ENCODE measurements around the gene CSNK2A3. TPM values are rescaled to one million over a fixed set of nuclear protein-coding genes. Genes with fewer than 3 reads are reported as not detected.

Gene CSNK2A3
- total RNA-seq, 1 experiment from 2014 or later = 2.3 TPM

GRCh38 chr11:11370962-11371303, 17.9 kb upstream of the CSNK2A3 start:
- Histone ChIP-seq H3K27me3 (ENCODE audit: low read length) (no peaks in the 10 kb centered on the region), H3K9me2 (replicated peaks; ENCODE audit: low read length) (no peaks in the 10 kb centered on the region), H3K4me2 (ENCODE audit: low read length) (no peak overlapping the region), H3K4me3 (ENCODE audit: low read length) (no peak overlapping the region), H2AFZ (ENCODE audit: low read length) (no peak overlapping the region), H3K27ac (ENCODE audit: low read length) (no peak overlapping the region), H3K36me3 (ENCODE audit: low read depth, low read length) (0 out of 2 replicates have a peak, but pooled peaks cover 3% of the 10 kb centered on the region), H3K79me2 (ENCODE audit: low read length) (no peaks in the 10 kb centered on the region), H3K9me3 (ENCODE audit: low read length) (no peaks in the 10 kb centered on the region), H3K9ac (ENCODE audit: low read length) (no peak overlapping the region), H4K20me1 (ENCODE audit: low read length) (no peaks in the 10 kb centered on the region), H3K4me1 (ENCODE audit: insufficient read depth, low read length) (no peaks in the 10 kb centered on the region), H3F3A (ENCODE audit: low read length, unreplicated experiment) (no peaks in the 10 kb centered on the region)
- ChIA-PET CTCF (no interaction called here), POLR2A (ENCODE audit: unreplicated experiment) (no interaction called here)
- intact Hi-C loops (cut with micrococcal nuclease) = no loop called here
- DNase-seq = no peak
- no peak for ATAC-seq
- TF ChIP-seq EZH2 (IDR thresholded peaks at IDR 0.05; ENCODE audit: low read length, unreplicated experiment) (no peak), EZH2phosphoT487 (IDR thresholded peaks at IDR 0.05; ENCODE audit: borderline replicate concordance, low read length) (no peak), CTCF (conservative IDR thresholded peaks at IDR 0.05; ENCODE audit: low read depth, low read length) (no peak)
- BruUV-seq (replicated peaks) = no TSS peak

GRCh38 chr11:11370255-11370961, 17.4 kb upstream of the CSNK2A3 start:
- no peaks in the 10 kb centered on the region for H3F3A ChIP-seq (ENCODE audit: low read length, unreplicated experiment)
- H3K9me3 ChIP-seq (ENCODE audit: low read length) = no peaks in the 10 kb centered on the region
- no peaks in the 10 kb centered on the region for H3K9me2 ChIP-seq (replicated peaks; ENCODE audit: low read length)
- DNase-seq (no peak), ATAC-seq (no peak)
- no peak overlapping the region for H3K4me2 ChIP-seq (ENCODE audit: low read length)
- ChIA-PET POLR2A (ENCODE audit: unreplicated experiment) (no interaction called here), CTCF (no interaction called here)
- H4K20me1 ChIP-seq (ENCODE audit: low read length) = no peaks in the 10 kb centered on the region
- H3K9ac ChIP-seq (ENCODE audit: low read length) = no peak overlapping the region
- H2AFZ ChIP-seq (ENCODE audit: low read length) = no peak overlapping the region
- BruUV-seq (replicated peaks) = no TSS peak
- intact Hi-C loops (cut with micrococcal nuclease) = no loop called here
- TF ChIP-seq EZH2phosphoT487 (IDR thresholded peaks at IDR 0.05; ENCODE audit: borderline replicate concordance, low read length) = no peak
- TF ChIP-seq EZH2 (IDR thresholded peaks at IDR 0.05; ENCODE audit: low read length, unreplicated experiment) = no peak
- no peak for TF ChIP-seq CTCF (conservative IDR thresholded peaks at IDR 0.05; ENCODE audit: low read depth, low read length)
- H3K27ac ChIP-seq (ENCODE audit: low read length) = no peak overlapping the region
- no peaks in the 10 kb centered on the region for H3K79me2 ChIP-seq (ENCODE audit: low read length)
- no peaks in the 10 kb centered on the region for H3K4me1 ChIP-seq (ENCODE audit: insufficient read depth, low read length)
- H3K27me3 ChIP-seq (ENCODE audit: low read length) = no peaks in the 10 kb centered on the region
- peaks cover 3% of the 10 kb centered on the region; the same call in 1 of the 2 replicates for H3K36me3 ChIP-seq (ENCODE audit: low read depth, low read length)
- H3K4me3 ChIP-seq (ENCODE audit: low read length) = no peak overlapping the region

GRCh38 chr11:11366793-11367192, 13.7 kb upstream of the CSNK2A3 start:
- no peak overlapping the region for H3K4me2 ChIP-seq (ENCODE audit: low read length)
- no peaks in the 10 kb centered on the region for H3K79me2 ChIP-seq (ENCODE audit: low read length)
- no peak overlapping the region for H2AFZ ChIP-seq (ENCODE audit: low read length)
- H3K27me3 ChIP-seq (ENCODE audit: low read length) = no peaks in the 10 kb centered on the region
- H3K27ac ChIP-seq (ENCODE audit: low read length) = no peak overlapping the region
- H4K20me1 ChIP-seq (ENCODE audit: low read length) = no peaks in the 10 kb centered on the region
- BruUV-seq (replicated peaks) = no TSS peak
- ATAC-seq (no peak), DNase-seq (peak; percentile 23)
- no peaks in the 10 kb centered on the region for H3F3A ChIP-seq (ENCODE audit: low read length, unreplicated experiment)
- H3K36me3 ChIP-seq (ENCODE audit: low read depth, low read length) = peaks cover 3% of the 10 kb centered on the region; the same call in 1 of the 2 replicates
- ChIA-PET POLR2A (ENCODE audit: unreplicated experiment) (no interaction called here), CTCF (no interaction called here)
- H3K9me3 ChIP-seq (ENCODE audit: low read length) = no peaks in the 10 kb centered on the region
- intact Hi-C loops (cut with micrococcal nuclease) = no loop called here
- H3K9me2 ChIP-seq (replicated peaks; ENCODE audit: low read length) = no peaks in the 10 kb centered on the region
- H3K4me3 ChIP-seq (ENCODE audit: low read length) = no peak overlapping the region
- no peak for TF ChIP-seq EZH2 (IDR thresholded peaks at IDR 0.05; ENCODE audit: low read length, unreplicated experiment)
- TF ChIP-seq CTCF (conservative IDR thresholded peaks at IDR 0.05; ENCODE audit: low read depth, low read length) = no peak
- no peak for TF ChIP-seq EZH2phosphoT487 (IDR thresholded peaks at IDR 0.05; ENCODE audit: borderline replicate concordance, low read length)
- no peak overlapping the region for H3K9ac ChIP-seq (ENCODE audit: low read length)
- H3K4me1 ChIP-seq (ENCODE audit: insufficient read depth, low read length) = no peaks in the 10 kb centered on the region
